ENCODE results near the gene NUP210.
"Not testable (repeated sequence)": the region's sequence is repeated elsewhere in the genome, so short reads cannot be mapped to it uniquely, and the experiment has no call there.

The NUP210 gene

DNA sequence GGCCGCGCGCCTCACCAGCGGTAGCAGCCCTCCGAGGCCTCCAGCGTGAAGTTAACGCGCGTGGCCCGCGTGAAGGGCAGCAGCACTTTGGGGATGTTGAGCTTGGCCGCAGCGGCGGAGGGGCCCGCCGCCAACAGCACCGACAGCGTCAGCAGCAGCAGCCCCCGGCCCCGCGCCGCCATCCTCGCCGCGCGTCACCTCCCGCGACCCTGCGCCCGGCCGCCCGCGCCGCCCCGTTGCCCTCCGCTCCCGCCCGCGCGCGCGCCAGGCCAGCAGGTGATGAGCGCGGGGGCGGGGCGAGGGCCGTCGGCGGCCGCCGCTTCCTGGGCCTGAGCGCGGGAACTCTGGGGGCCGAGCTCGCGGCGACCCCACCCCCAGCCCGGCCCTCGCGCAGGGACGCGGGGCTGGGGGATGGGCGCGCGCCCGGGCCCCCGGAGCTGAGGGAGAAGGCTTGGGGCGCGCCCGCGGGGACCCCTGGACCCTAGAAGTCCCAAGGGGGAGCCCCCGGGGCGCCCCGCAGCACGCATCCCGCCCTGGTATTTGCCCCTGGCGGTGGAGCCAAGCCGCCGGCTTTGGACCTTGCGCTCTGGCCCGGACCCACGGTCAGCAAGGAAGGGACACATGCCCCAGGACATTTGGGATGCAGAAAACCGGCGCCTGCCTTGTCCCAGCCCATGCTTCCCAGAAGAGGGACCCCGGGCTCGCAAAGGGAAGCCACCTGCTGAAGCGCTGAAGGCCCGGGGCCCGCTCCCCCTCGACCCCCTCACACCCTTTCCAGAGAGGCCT is at the start of gene NUP210:
NUP210 (minus strand) TSS at position 278 of the 786 bp plus-strand sequence; CDS start at position 182, 96 bp downstream.
- no peak within 1 kb of the TSS for H3K4me3 ChIP-seq (ENCODE audit: low read depth, low read length)

DNA sequence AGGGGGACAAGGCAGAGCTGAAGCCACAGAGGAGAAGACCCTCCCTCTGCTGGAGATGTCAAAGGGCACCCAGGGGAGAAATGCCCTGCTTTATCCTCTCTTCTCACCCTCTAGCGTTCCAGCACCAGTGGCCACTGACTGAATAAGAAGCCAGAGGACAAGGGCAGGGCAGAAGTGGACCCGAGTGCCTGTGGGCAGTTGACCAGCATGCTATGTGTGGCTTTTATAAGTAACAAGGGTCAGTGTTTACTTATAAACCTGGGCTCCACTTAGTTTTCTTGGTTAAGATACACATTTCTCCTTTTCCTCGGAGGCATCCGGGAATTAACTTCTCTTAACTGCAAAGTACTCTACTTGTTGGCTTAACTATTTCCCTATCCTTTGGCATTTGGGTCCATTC is 46.7 kb upstream of the NUP210 start:
- DNase-seq (ENCODE audit: low read depth), result no peak
- H3K4me3 ChIP-seq (ENCODE audit: low read depth, low read length), result no peak overlapping the region

More for the DNA sequence above, at the start of gene NUP210:
- no peak for DNase-seq (ENCODE audit: low read depth)

GRCh38 chr3:13465236-13465873 is 45.2 kb upstream of the NUP210 start:
- no peak overlapping the region for H3K4me3 ChIP-seq (ENCODE audit: low read depth, low read length)
- no peak for DNase-seq (ENCODE audit: low read depth)

DNA sequence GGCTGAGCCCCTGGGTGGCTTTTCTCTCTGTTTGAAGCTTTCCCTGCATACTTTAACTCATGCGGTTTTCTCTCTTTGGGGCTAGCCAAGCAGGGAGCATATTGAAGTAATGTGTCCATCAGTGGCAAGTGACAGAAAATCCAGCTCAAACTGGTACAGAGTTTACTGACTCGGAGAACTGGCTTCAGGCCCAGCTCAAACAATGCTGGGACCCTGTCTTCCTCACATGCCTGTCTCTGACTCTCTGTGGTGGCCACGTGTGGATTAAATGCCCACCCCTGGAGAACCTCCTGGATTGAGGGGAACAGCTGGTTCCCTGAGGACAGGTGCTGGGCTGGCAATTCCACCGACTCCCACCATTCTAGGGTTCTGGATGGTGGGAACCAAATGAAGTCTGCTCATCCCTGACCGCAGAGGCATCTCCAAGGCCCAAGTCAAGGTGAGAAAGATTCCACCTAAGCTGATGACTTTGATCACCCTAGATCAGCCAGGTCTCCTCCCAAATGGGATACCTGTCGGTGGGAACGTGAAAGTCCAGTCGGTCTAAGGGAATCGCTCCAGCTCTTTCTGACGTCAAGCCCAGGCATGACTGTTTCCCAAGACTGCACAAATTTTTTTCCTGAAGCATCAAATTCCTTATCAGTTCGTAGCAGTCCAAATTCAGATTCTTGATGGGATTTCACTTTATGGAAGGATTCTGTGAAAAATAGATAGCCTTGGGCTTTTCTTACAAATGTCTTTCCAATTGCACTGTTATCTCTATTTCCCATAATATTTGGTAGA is 43.7 kb upstream of the NUP210 start:
- no peak overlapping the region for H3K4me3 ChIP-seq (ENCODE audit: low read depth, low read length)
- no peak for DNase-seq (ENCODE audit: low read depth)

DNA sequence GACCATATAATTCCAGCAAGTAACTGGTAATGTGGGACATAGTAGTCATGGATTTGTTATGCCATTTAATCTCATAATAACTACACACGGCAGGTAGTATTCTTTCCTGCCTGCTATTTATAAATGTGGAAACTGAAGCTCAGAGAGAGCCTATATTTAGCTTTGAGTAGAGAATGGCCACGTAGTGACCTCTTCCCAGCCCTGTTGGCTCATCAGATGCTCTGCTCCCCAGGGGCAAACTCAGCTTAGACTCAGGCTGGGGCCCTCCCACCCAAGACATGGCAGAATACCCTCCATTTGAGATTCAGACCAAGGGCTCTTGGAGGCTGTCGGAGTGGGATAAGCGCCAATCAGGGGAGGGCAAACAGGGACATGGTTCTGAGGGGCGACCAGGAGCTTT is 42.7 kb upstream of the NUP210 start:
- no peak for DNase-seq (ENCODE audit: low read depth)

GRCh38 chr3:13462125-13462629 is 42.1 kb upstream of the NUP210 start:
- no peak for DNase-seq (ENCODE audit: low read depth)
- H3K4me3 ChIP-seq (ENCODE audit: low read depth, low read length), result no peak overlapping the region

More for the DNA sequence above, 42.7 kb upstream of the NUP210 start:
- no peak overlapping the region for H3K4me3 ChIP-seq (ENCODE audit: low read depth, low read length)

- no peak for DNase-seq (ENCODE audit: low read depth)
- H3K4me3 ChIP-seq (ENCODE audit: low read depth, low read length), result no peak overlapping the region
Measured at GRCh38 chr3:13461169-13462124, 41.3 kb upstream of the NUP210 start.

- no peak overlapping the region for H3K4me3 ChIP-seq (ENCODE audit: low read depth, low read length)
- DNase-seq (ENCODE audit: low read depth), result no peak
Measured at GRCh38 chr3:13460341-13460736, 40.2 kb upstream of the NUP210 start.

DNA sequence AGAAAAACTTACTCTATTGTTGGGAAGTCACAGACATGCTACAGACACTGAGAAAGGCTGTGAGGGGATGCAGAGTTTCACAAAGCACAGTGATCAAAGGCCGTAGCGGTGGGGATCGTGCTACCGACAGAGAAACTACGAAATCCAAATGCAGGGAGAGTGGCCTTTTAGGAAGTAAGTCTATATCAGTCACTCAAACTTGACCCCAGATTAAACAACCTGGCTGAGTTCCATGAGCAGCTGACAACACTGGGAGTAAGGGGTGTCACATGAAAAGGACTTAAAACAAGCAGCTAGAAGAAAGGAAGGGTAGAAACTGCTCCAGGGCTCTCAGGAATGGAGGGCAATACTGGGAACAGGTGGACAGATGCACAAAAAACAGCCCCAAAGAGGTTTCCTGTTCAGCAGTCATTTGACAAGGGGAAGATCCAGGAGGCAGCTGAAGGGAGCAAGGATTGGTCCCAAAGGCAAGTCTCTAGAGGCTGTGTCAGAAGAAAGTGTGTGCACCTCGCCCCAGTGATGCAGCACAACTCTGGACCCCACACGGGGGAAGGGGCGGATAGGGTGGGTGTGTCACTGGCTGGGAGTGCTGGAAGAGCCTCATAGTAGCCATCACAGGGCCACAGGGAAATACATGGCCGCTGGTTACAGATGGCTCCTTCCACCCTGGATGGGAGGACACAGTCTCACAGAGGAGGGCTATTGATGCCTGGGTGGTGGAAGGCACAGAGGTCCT is 39.7 kb upstream of the NUP210 start:
- no peak overlapping the region for H3K4me3 ChIP-seq (ENCODE audit: low read depth, low read length)
- DNase-seq (ENCODE audit: low read depth), result no peak

- H3K4me3 ChIP-seq (ENCODE audit: low read depth, low read length), result no peak overlapping the region
- no peak for DNase-seq (ENCODE audit: low read depth)
Measured at GRCh38 chr3:13457593-13457992, 37.5 kb upstream of the NUP210 start.

GRCh38 chr3:13455644-13456043 is 35.5 kb upstream of the NUP210 start:
- DNase-seq (ENCODE audit: low read depth), result no peak
- H3K4me3 ChIP-seq (ENCODE audit: low read depth, low read length), result no peak overlapping the region

DNA sequence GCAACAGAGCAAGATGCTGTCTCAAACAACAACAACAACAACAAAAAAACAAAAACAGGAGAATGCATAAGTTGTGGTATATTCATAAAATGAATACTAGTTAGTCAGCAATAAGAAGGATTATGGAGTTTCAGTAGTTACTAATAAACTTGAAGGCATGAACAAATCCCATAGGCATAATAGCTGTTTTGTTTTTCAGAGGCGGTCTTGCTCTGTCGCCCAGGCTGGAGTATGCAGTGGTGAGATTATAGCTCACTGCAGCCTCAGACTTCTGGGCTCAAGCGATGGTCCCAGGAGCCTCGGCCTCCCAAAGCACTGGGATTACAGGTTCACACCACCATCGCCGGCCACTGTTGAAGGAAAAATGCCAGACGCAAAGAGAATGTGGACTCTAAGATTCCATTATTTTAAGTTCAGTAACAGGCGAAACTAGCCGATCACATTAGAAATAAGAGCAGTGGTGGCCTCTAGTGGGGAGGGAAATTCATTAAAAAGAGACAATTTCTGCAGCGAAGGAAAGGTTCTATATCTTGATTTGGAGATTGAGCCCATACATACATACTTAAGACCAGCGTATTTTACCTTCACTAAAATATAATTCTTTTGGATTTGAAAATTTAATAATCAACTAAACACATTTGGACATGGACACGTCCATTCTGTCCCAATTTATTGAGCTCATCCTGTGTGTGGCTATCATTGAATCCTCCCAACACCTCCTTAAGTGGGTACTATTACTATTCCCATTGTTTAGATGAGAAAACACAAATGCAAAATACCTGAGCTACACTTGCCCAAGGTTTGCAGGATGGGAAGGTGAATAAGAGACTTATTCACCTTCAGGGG is 32.6 kb upstream of the NUP210 start:
- peak overlapping the region; percentile 23 for H3K4me3 ChIP-seq (ENCODE audit: low read depth, low read length)
- DNase-seq (ENCODE audit: low read depth), result peak; percentile 11

DNA sequence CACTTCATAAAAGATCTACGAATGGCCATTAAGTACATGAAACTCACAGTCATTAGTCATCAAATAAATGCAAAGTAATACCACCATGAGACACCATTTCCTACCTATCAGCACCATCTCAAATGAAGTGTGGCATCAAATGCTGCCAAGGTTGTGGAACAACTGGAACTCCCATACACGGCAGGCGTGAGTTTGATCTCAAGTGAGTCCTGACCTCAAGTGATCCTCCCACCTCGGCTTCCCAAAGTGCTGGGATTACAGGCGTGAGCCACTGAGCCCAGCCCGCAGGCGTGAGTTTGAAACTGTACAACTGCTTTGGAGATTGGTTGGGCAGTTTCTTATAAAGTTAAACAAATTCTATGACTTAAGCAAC is 31.2 kb upstream of the NUP210 start:
- peak overlapping the region; percentile 58 for H3K4me3 ChIP-seq (ENCODE audit: low read depth, low read length)
- no peak for DNase-seq (ENCODE audit: low read depth)

GRCh38 chr3:13442882-13443281 is 22.8 kb upstream of the NUP210 start:
- not testable (repeated sequence) for H3K4me3 ChIP-seq (ENCODE audit: low read depth, low read length); DNase-seq (ENCODE audit: low read depth)

DNA sequence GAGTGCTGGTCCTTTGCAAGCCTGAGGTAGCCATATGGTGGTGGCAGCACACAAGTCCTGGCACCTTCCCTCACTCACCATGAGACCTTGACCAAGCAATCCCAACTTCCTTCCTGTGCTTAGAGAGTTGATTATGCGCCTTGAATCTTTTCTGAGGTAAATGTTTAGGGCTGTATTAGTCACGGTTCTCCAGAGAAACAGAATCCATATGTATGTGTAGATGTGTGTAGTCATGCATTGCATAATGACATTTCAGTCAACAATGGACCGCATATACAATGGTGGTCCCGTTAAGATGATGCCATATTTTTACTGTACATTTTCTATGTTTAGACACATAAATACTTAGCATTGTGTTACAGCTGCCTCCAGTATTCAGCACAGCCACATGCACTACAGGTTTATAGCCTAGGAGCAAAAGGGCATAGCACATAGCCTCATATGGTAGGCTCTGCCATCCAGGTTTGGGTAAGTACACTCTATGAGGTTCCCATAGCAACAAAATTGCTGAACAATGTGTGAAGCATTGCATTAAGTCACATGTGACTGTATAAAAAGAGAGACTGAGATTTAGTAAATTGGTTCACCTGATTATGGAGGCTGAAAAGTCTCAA is 20.2 kb upstream of the NUP210 start:
- no peak for DNase-seq (ENCODE audit: low read depth)

GRCh38 chr3:13436213-13436612 is 16.1 kb upstream of the NUP210 start:
- H3K4me3 ChIP-seq (ENCODE audit: low read depth, low read length); DNase-seq (ENCODE audit: low read depth): not testable (repeated sequence)

More for the DNA sequence above, 20.2 kb upstream of the NUP210 start:
- no peak overlapping the region for H3K4me3 ChIP-seq (ENCODE audit: low read depth, low read length)

DNA sequence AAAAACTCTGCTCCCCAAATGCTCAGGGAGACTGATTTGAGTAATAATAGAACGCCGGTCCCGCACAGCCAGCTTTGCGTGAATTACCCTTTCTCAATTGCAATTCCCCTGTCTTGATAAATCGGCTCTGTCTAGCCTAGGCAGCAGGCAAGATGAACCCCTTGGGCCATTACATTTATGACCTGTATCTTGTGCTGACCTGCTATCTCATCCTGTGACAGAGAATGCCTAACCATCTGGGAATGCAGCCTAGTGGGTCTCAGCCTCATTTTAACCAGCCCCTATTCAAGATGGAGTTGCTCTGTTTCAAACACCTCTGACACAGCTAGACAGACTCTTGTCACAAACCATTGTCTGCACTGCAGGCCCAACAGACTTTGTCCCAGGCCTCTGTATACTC is 13.8 kb upstream of the NUP210 start:
- no peak for DNase-seq (ENCODE audit: low read depth)
- H3K4me3 ChIP-seq (ENCODE audit: low read depth, low read length), result no peak overlapping the region

Data from skeletal muscle cell (primary cell).